ENCODE data around the gene AGXT.

- TF ChIP-seq CTCF (optimal IDR thresholded peaks at IDR 0.05 in 1 of 3, IDR thresholded peaks at IDR 0.05 in 1 of 3, conservative IDR thresholded peaks at IDR 0.05 in 1 of 3; ENCODE audit: extremely low read depth in 1 of 3, insufficient read depth in 2 of 3, low read length in 3 of 3): no peak
- TF ChIP-seq EZH2 (IDR thresholded peaks at IDR 0.05; ENCODE audit: low read length): no peak
Observed at GRCh38 chr2:240884221-240884620, 15.6 kb downstream of the AGXT start.
